Measurements from ENCODE around the gene DNAH10.

- TF ChIP-seq, protein P1, sequence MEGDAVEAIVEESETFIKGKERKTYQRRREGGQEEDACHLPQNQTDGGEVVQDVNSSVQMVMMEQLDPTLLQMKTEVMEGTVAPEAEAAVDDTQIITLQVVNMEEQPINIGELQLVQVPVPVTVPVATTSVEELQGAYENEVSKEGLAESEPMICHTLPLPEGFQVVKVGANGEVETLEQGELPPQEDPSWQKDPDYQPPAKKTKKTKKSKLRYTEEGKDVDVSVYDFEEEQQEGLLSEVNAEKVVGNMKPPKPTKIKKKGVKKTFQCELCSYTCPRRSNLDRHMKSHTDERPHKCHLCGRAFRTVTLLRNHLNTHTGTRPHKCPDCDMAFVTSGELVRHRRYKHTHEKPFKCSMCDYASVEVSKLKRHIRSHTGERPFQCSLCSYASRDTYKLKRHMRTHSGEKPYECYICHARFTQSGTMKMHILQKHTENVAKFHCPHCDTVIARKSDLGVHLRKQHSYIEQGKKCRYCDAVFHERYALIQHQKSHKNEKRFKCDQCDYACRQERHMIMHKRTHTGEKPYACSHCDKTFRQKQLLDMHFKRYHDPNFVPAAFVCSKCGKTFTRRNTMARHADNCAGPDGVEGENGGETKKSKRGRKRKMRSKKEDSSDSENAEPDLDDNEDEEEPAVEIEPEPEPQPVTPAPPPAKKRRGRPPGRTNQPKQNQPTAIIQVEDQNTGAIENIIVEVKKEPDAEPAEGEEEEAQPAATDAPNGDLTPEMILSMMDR (IDR thresholded peaks at IDR 0.05; ENCODE audit: insufficient read depth, low read length, poor library complexity, severe bottlenecking): no peak
- no peak for TF ChIP-seq EZH2phosphoT487 (conservative IDR thresholded peaks at IDR 0.05; ENCODE audit: low read length)
These were observed 17.3 kb upstream of the DNAH10 start for GRCh38 chr12:123744836-123745235.

All from SU-DHL-6 (cell line).